HG03066 (cell line): ENCODE measurements around the gene IMMP1L.

Source experiments
- ATAC-seq: cut with Tn5 transposase; IDR thresholded peaks from one replicate; pipeline ENCODE4 v1.9.1; 2021; ENCODE audit warnings: low read depth; ENCODE audit not compliant: unreplicated experiment

IMMP1L gene

DNA sequence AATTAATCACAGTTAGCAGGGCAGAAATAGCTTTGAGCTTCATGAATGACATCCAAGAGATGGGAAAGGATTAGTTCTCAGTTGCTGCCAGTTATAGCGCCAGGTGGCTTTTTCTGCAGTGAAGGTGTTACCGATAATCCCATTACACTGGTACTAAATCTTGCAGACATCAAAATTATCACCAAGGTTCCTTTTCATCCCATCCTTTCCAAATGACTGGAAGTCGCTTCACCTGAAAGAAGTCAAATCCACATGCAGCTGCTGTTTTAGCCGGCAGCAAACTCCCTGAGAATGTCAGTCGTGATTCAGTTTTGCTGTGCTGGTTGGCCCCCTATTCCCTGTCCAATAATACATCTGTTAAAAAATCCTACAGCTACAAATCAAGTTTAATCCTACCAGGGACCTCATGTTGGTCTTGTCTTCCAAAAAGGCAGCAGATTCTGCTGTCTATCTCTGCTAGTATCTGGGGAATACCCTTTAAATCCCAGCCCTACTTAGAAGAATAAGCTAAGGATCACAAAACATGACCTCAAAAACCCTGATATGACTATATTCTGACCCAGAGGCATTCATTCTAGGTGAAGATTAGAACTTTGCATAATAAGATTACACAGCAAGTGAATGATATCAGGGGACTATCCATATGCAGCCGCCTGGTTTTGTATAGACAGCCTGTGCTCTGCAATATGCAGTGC lies 31.7 kb downstream of the IMMP1L start:
- ATAC-seq, result no peak

DNA sequence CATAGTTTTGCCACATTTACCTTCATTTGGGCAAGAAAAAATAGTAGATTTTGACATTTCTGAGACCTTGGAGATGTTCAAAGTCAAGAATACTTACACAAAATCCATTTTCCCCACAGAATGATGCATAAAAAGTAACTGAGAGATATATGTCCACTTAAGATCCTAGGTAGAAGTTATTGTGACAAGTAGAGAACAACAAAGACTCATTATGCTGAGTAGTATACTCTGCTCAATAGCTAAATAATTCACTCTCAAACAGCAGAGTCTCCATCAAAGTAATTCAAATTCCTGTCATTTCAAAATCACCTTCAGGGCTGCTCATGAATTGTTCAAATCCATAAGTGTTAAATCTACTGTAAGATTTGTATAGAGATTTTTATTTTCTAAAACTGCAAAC lies 35.3 kb downstream of the IMMP1L start:
- ATAC-seq, result no peak

- no peak for ATAC-seq
These were observed 45.0 kb downstream of the IMMP1L start for GRCh38 chr11:31464436-31464835.

DNA sequence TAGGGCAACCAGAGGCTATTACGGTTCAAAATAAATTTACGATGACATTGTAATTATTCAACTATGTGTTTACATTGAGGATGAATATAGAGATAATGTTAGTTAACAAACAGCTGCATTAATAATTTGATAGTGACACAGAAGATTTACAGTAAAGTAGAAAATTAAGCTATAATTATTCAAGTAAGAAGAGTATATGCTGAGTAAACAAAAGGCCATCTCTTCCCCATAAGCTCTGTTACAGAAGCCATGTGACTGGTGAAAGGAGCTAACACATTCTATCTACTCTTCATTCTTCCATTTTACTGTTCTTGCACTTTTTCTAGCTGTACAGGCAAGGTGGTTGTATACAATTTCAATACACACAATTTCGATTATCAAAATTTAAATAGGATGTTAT lies 54.2 kb downstream of the IMMP1L start:
- ATAC-seq, result no peak

- no peak for ATAC-seq
These were observed 58.6 kb downstream of the IMMP1L start for GRCh38 chr11:31450841-31451240.

DNA sequence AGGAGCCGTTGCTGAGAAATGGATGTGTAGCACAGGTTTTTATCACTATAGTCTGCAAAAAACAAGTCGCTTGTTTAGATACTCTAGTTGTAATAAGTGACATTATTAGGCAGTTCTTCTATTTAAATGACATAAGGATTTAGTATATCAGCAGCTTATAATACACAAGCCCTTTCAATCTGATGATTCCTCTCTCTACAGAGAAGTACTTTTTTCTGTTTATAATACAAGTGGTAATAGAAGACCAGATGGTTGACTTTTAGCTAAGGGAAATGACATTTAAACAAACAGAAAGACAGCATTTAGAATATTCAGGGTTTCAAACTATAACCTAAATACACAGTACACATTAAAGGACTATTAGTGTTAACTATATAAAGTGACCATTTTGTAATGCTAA lies 60.4 kb downstream of the IMMP1L start:
- ATAC-seq, result no peak

- ATAC-seq, result no peak
These were observed 63.8 kb downstream of the IMMP1L start for GRCh38 chr11:31445621-31446020.

GRCh38 chr11:31443802-31444201 lies 65.6 kb downstream of the IMMP1L start:
- no peak for ATAC-seq

GRCh38 chr11:31442086-31442485 lies 67.3 kb downstream of the IMMP1L start:
- no peak for ATAC-seq

DNA sequence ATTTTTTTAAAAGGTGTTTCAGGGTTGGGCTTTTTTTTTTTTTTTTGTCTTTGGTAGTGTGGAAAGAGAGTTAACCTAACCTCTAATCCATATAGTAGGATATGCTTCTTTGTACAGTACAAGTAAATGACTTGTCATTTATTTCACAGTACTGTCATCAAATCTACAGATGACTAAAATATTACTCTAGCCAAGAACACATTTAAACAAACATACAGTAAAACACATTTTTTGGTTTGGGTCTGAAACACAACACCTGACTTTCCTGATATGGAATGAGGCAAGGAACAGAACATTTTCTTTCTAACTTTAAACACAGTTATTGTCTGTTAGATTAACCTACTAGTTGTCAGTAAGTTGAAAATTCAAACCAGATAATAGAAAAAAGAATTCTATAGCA lies 68.1 kb downstream of the IMMP1L start:
- no peak for ATAC-seq

GRCh38 chr11:31437742-31438435 lies 71.5 kb downstream of the IMMP1L start:
- ATAC-seq, result no peak

GRCh38 chr11:31433851-31434250 lies 75.6 kb downstream of the IMMP1L start:
- no peak for ATAC-seq

DNA sequence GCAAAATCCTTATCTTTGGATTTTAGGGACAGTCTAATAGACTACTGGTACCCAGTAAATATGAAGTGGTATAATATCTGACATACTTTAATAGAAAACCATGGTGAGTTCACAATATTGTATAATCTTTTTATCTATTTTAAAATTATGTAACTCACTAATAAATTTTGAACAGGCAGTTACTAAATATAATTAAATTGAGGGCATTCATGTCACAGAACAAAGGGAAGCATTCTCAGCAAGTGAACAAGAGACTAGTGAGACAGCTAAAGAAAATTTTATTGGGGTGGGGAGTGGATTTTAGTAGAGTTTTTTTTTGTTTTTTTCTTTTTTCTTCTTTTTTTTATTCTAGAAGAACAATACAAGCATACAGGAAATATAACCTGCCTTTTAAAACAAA lies 84.8 kb downstream of the IMMP1L start:
- no peak for ATAC-seq

DNA sequence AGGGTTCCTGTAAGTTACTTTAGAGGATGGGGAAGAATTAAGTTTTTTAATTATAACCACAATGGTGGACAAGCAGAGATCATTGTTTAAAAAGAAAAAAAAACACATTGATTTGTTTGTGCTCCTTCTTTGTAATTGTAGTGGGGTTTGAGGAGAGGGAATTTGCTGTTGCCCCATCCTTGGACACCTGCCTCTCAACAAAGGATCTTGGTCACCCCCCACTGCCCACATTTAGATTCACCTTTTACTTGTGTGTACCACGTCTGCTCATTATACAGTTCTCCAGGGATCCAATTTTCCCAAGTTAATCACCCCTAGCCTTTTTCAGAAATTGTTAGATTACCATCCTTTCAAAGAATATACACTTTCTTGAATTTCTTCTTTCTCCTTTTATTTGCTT lies 86.7 kb downstream of the IMMP1L start:
- no peak for ATAC-seq

GRCh38 chr11:31421820-31422219 lies 87.6 kb downstream of the IMMP1L start:
- ATAC-seq, result no peak

DNA sequence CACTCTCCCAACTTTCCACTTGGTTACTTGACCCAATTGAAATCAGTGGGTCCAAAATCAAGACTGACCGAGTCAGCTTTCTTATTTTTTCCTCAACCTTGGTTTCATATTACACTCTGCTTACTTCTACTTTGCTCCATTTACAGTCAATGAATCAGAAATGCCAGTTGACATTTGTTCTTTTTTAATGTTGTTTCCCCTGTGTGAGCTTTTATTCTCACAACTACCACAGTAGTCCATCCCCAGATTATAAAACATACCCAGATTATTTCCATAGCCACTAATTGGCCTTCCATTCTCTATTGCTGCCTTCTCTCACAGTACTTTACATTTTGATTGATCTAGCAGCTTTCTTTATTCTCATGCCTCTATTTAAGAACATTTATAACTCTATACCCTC lies 89.8 kb downstream of the IMMP1L start:
- ATAC-seq, result no peak

- ATAC-seq, result no peak
These were observed 90.3 kb downstream of the IMMP1L start for GRCh38 chr11:31419138-31419537.

GRCh38 chr11:31417816-31418215 lies 91.6 kb downstream of the IMMP1L start:
- ATAC-seq, result no peak

- no peak for ATAC-seq
These were observed 92.1 kb downstream of the IMMP1L start for GRCh38 chr11:31417357-31417756.

DNA sequence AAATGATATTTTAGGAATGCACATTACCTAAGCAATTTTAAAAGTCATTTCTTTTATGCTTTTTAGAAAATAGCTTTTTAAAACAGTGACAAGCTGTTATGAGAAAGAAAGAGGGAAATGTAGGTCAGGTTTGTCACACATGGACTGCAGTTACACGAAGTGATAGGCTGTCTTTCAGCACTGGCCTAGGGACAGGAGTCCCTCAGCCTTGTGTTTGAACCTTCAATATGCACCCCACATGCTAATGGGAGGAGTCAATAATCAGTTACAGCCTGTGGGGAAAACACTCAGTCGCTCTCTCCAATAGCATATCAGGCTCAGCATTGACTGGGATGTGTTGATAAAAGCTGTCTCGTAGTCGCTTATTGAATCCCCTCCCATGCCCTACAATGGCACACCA lies 94.0 kb downstream of the IMMP1L start:
- ATAC-seq, result no peak

- no peak for ATAC-seq
These were observed 95.1 kb downstream of the IMMP1L start for GRCh38 chr11:31414338-31414737.

DNA sequence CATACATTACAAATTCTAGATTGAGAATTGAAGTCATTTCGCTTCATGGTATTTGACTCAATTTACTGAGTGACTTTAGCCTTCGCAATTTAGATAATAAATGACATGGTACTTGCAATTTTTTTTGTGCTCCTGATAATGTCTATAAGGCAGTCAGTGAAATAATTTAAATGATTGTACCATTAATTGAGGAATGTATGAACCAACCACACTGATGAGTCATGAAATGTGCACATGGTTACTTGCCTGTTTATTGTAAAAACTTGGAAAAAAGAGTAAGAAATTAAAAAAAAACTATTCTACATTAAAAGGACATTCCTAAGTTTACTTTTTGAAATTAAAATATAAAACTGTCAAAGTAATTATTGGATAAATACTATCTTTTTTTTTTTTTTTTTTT lies 96.5 kb downstream of the IMMP1L start:
- no peak for ATAC-seq
